GM20000 (cell line): Measurements from ENCODE around the gene U2AF2.

ENCODE experiments used
- DNase-seq: peaks from one replicate; pipeline ENCODE4 v3.0.0; 2012; ENCODE audit warnings: low spot score
- CTCF ChIP-seq: IDR thresholded peaks from 2 replicates; pipeline ENCODE4 v1.5.1; 2012; ENCODE audit warnings: mild to moderate bottlenecking, control low read depth; ENCODE audit errors: extremely low read depth, missing control alignments

U2AF2 gene

DNA sequence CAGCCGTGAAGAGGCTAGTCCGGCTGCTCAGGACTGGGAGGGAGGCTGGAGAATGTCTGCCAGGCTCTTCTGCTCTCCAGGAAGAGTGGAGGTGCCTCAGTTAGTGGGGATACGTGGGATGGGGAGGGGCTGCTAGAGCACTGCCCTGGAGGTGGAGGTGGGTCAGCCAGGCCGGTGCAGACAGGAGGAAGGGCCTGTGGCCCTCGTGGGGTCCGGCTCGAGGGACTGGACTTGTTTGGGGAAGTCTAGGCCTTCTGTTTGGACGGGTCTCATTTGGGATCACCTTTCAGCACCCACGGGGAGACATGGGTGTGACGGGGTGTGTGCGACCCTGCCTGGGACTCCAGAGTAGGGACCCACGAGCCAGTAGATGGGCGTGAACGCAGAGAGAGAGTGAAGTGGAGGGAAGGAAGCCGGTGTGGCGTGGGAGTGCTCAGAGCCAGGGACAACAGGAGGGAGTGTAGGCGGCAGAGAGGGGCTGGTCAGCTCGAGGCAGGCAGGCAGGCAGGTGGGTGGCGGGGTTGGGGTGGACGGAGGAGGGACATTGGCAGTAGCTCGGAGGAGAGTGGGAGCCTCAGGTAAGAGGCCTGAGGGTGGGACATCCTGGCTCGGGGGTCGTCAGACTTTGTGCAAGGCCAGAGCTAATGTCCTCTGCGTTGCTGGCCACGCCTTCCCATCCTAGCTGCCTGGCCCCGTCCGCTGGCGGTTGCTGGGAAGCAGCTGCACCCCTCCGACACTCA, 31.6 kb downstream of the U2AF2 start:
- DNase-seq = no peak
- TF ChIP-seq CTCF = no peak

DNA sequence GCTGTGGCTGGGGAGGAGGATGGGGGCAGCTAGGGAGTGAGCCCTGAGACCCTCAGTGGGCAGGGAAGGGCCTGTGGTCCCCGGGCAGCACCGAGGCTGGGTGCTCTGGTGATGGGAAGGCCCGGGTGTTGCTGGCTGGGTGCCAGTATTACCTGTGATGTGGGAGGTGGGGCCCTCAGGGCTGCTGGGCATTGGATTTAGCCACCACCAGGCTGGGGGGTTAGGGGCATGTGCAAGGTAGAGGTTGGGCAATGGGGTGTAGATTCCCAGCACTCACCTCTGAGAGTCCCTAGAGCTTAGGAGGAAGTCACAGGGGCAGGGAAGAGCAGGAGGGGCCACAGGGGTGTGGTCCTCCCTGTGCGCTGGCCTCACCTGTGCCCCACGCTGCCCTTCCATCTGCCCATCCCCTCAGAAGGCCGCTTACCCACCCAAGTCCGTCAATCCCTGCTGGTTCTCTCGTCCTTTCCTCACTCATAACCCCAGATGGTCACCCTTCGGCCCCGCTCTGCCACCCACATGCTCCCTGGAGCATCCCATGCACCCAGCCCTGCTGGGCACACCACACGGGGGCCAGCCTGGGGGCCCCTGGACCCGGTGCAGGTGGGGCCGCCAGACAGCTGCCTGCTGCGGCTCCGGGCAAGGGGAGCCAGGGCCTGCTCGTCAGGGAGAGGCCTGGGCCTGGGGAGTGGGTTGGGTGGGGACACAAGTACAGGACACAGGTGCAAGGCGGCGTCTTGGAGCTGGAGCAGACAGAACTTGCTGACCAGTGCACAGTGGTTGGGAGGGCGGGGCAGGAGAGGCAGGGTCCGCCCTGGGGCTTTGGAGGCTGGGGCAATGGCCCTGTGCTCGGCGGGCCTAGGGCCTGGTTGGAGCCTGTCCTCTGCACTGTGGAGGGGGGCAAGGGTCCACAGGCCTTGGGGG, 32.7 kb downstream of the U2AF2 start:
- DNase-seq = no peak
- no peak for TF ChIP-seq CTCF

DNA sequence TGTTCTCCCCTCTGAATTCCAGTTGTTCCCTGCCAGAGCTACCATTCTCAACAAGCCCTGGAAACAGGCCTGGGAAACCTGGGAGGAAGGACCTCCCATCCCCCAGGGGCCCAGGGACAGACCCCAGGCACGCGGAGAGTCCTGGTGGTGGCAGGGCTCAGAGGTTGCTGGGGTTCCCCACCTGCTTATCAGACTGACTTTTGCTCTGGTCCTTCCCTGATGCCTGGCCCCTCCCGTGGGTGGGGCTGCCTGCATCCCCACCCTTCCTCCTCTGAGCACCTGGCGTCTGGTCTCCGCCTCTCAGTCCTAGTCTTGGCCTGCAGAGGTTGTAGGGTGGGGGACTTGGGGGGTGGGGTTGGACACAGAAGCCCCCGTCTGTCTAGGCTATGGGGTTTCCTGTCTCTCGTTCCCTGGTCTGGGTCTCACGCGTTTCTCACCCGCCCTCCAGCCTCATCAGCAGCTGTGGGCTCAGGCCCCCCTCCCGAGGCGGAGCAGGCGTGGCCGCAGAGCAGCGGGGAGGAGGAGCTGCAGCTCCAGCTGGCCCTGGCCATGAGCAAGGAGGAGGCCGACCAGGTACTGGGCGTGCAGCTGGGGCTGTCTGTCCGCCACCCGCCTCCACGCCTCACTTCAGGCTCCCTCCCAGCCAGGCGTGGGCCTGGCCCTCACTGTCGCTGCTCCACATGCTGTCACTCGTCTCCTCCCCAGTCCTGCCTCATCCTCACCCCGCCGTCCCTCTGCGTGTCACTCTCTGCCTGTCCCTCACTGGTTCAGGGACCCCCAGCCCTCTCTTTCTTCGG, 33.8 kb downstream of the U2AF2 start:
- DNase-seq = no peak

DNA sequence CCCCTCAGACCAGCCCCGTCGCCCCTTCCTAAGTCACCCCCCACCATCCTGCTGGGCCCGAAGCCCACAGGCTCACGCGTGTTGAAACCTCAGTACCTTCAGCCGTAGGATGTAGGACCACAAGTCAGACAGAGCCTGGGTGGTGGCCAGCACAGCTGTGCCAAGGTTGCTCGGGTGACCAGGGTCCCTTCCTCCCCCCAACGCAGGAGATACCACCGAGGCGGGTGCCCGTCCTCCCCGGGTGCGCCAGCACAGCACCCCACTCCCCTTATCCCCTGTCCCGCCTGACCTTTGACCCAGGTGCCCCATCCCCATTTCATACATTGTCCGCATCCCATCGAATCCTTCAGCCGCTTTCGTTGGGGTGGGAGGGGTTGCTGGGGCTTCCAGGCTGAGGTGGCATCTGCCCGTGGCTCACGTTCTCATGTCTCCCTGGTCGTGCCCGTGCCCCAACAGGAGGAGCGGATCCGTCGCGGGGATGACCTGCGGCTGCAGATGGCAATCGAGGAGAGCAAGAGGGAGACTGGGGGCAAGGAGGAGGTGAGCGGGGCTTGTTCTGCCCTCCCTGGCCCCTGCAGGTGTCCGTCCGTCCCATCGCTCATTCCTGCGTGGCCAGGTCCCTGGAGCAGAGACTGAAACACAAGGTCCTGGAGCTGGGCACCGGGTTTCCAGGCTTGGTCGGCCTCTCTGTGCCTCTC, 34.7 kb downstream of the U2AF2 start:
- TF ChIP-seq CTCF = no peak
- no peak for DNase-seq

More for the DNA sequence above, 33.8 kb downstream of the U2AF2 start:
- no peak for TF ChIP-seq CTCF

DNA sequence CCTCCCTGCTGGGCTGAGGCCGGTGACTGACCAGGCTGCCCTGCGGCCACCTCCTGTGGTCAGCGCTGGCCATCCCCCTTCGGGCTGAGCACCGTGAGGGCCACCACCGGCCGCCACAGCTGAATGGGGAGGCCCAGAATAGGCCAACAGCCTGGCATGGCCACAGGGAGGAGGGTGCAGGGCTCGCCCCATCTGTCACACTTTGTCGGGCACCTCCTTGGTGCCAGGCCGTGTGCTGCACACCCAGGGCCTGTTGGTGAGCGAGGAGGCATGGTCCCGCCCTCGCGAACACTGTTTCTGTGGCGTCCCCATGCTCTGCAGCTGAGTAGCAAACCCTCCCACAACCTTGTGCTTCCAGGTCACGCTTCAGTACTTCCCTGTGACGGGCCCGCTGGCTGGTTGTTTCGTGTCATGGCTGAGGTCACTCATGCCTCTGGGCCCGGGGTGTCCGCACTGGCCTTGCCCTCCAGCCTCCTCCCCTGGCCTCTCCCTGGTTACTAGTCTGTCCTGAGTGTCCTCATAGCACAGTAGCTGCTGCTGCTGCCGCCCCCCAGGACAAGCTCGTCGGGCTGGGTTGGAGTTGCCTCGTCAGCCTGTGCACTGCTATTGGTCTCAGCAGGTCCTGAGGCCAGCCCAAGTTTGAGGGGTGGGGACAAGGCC, 35.4 kb downstream of the U2AF2 start:
- DNase-seq = no peak
- TF ChIP-seq CTCF = no peak

GRCh38 chr19:55690769-55691545, 36.1 kb downstream of the U2AF2 start:
- no peak for DNase-seq
- TF ChIP-seq CTCF = no peak
